HEK293 (cell line): ENCODE measurements around the gene PRKCA.

Experiments used
- CTCF ChIA-PET: fragments of 350-600 bp; formaldehyde crosslinking; extraction: SDS; loops from one replicate; lab custom pipeline; 2021; ENCODE audit warnings: antibody characterized with exemption; lab: Yijun Ruan, JAX
- POLR2A ChIA-PET: fragments of 300-600 bp; formaldehyde crosslinking; extraction: SDS; loops from one replicate; lab custom pipeline; 2020; ENCODE audit warnings: antibody characterized with exemption, inconsistent platforms; lab: Yijun Ruan, JAX
- H3K27ac ChIP-seq: fragments of 200-500 bp; sonication (Bioruptor generic); 2 replicates; pipeline ENCODE4 v1.5.1; 2014; ENCODE audit warnings: low read depth, low read length, control low read depth, inconsistent platforms; ENCODE audit errors: extremely low read depth
- H3K36me3 ChIP-seq, 2 experiments: fragments of 200-500 bp in 1 of 2; sonication (Bioruptor generic) in 1 of 2; 1 replicate in 1 of 2; 2 replicates in 1 of 2; pipeline ENCODE4 v1.5.1; 2014 to 2017; ENCODE audit warnings: inconsistent platforms in 2 of 2, low read length in 2 of 2; ENCODE audit not compliant: control insufficient read depth in 2 of 2, insufficient read depth in 1 of 2
- H3K4me1 ChIP-seq: fragments of 200-500 bp; sonication (Bioruptor generic); 2 replicates; pipeline ENCODE4 v1.5.1; 2014; ENCODE audit warnings: mild to moderate bottlenecking, low read length, inconsistent platforms; ENCODE audit not compliant: control insufficient read depth, insufficient read depth
- H3K4me3 ChIP-seq: 2 replicates; pipeline ENCODE4 v1.5.1; 2011; ENCODE audit warnings: low read depth, mild to moderate bottlenecking, control low read depth, low read length, moderate library complexity
- H3K9me3 ChIP-seq: fragments of 200-500 bp; sonication (Bioruptor generic); 2 replicates; pipeline ENCODE4 v1.5.1; 2014; ENCODE audit warnings: low read depth, low read length, inconsistent platforms; ENCODE audit not compliant: control insufficient read depth, insufficient read depth
- HOXD13 ChIP-seq: sonication (generic); formaldehyde crosslinking; IDR thresholded peaks from 2 replicates; pipeline ENCODE4 v1.8.0; 2022; ENCODE audit warnings: missing genetic modification reagents, borderline replicate concordance
- KLF8 ChIP-seq: fragments of 450-650 bp; formaldehyde crosslinking; IDR thresholded peaks from 2 replicates; pipeline ENCODE4 v1.5.1; 2016; ENCODE audit warnings: missing biosample characterization, missing genetic modification characterization
- SCRT2 ChIP-seq: fragments of 450-650 bp; formaldehyde crosslinking; IDR thresholded peaks from 2 replicates; pipeline ENCODE4 v1.5.1; 2016; ENCODE audit warnings: missing biosample characterization, missing genetic modification characterization
- ZBTB1 ChIP-seq: fragments of 450-650 bp; formaldehyde crosslinking; IDR thresholded peaks from 2 replicates; pipeline ENCODE4 v1.5.1; 2016; ENCODE audit warnings: missing biosample characterization, missing genetic modification characterization
- ZBTB17 ChIP-seq: fragments of 450-650 bp; formaldehyde crosslinking; IDR thresholded peaks from 2 replicates; pipeline ENCODE4 v1.5.1; 2016; ENCODE audit warnings: missing biosample characterization, missing genetic modification characterization
- ZBTB48 ChIP-seq: fragments of 450-650 bp; formaldehyde crosslinking; IDR thresholded peaks from 2 replicates; pipeline ENCODE4 v1.5.1; 2016; ENCODE audit warnings: missing biosample characterization, missing genetic modification characterization
- ZBTB7A ChIP-seq: fragments of 450-650 bp; formaldehyde crosslinking; IDR thresholded peaks from 2 replicates; pipeline ENCODE4 v1.5.1; 2016; ENCODE audit warnings: low read depth, missing biosample characterization, missing genetic modification characterization
- ZFHX2 ChIP-seq: fragments of 450-650 bp; formaldehyde crosslinking; conservative IDR thresholded peaks from 2 replicates; pipeline ENCODE4 v1.5.1; 2016; ENCODE audit warnings: missing biosample characterization, missing genetic modification characterization
- ZNF146 ChIP-seq: fragments of 450-650 bp; formaldehyde crosslinking; IDR thresholded peaks from 2 replicates; pipeline ENCODE4 v1.5.1; 2016; ENCODE audit warnings: missing biosample characterization, missing genetic modification characterization
- ZNF155 ChIP-seq: fragments of 450-650 bp; formaldehyde crosslinking; IDR thresholded peaks from 2 replicates; pipeline ENCODE4 v1.5.1; 2016; ENCODE audit warnings: missing biosample characterization, missing genetic modification characterization
- ZNF202 ChIP-seq: fragments of 450-650 bp; formaldehyde crosslinking; IDR thresholded peaks from 2 replicates; pipeline ENCODE4 v1.5.1; 2016; ENCODE audit warnings: missing biosample characterization, missing genetic modification characterization, borderline replicate concordance
- ZNF394 ChIP-seq: fragments of 450-650 bp; formaldehyde crosslinking; IDR thresholded peaks from 2 replicates; pipeline ENCODE4 v1.5.1; 2016; ENCODE audit warnings: missing biosample characterization, missing genetic modification characterization, mild to moderate bottlenecking, moderate library complexity, borderline replicate concordance
- ZNF48 ChIP-seq: fragments of 450-650 bp; formaldehyde crosslinking; IDR thresholded peaks from 2 replicates; pipeline ENCODE4 v1.5.1; 2016; ENCODE audit warnings: missing biosample characterization, missing genetic modification characterization
- ZNF501 ChIP-seq: fragments of 450-650 bp; formaldehyde crosslinking; IDR thresholded peaks from 2 replicates; pipeline ENCODE4 v1.5.1; 2016; ENCODE audit warnings: missing biosample characterization, missing genetic modification characterization
- ZNF555 ChIP-seq: fragments of 450-650 bp; formaldehyde crosslinking; conservative IDR thresholded peaks from 2 replicates; pipeline ENCODE4 v1.5.1; 2017; ENCODE audit warnings: missing biosample characterization, mild to moderate bottlenecking, missing genetic modification characterization, inconsistent platforms
- ZNF585B ChIP-seq: fragments of 450-650 bp; formaldehyde crosslinking; IDR thresholded peaks from 2 replicates; pipeline ENCODE4 v1.5.1; 2016; ENCODE audit warnings: missing biosample characterization, missing genetic modification characterization
- ZNF600 ChIP-seq: fragments of 450-650 bp; formaldehyde crosslinking; IDR thresholded peaks from 2 replicates; pipeline ENCODE4 v1.5.1; 2016; ENCODE audit warnings: missing biosample characterization, missing genetic modification characterization
- ZNF621 ChIP-seq: fragments of 450-650 bp; formaldehyde crosslinking; IDR thresholded peaks from 2 replicates; pipeline ENCODE4 v1.5.1; 2017; ENCODE audit warnings: missing biosample characterization, missing genetic modification characterization
- ZNF623 ChIP-seq: fragments of 450-650 bp; formaldehyde crosslinking; IDR thresholded peaks from 2 replicates; pipeline ENCODE4 v1.5.1; 2016; ENCODE audit warnings: missing biosample characterization, missing genetic modification characterization
- ZNF707 ChIP-seq: fragments of 450-650 bp; formaldehyde crosslinking; IDR thresholded peaks from 2 replicates; pipeline ENCODE4 v1.5.1; 2016; ENCODE audit warnings: missing biosample characterization, missing genetic modification characterization
- ZNF792 ChIP-seq: fragments of 450-650 bp; formaldehyde crosslinking; IDR thresholded peaks from 2 replicates; pipeline ENCODE4 v1.5.1; 2016; ENCODE audit warnings: missing biosample characterization, missing genetic modification characterization
- TF ChIP-seq, protein P1 (sequence below): fragments of 450-650 bp; formaldehyde crosslinking; IDR thresholded peaks from 2 replicates; pipeline ENCODE4 v1.5.1; 2016; ENCODE audit warnings: missing biosample characterization, missing genetic modification characterization
- TF ChIP-seq, protein P2 (sequence below): fragments of 450-650 bp; formaldehyde crosslinking; IDR thresholded peaks from 2 replicates; pipeline ENCODE4 v1.5.1; 2016; ENCODE audit warnings: missing biosample characterization, missing genetic modification characterization, borderline replicate concordance

PRKCA gene

DNA sequence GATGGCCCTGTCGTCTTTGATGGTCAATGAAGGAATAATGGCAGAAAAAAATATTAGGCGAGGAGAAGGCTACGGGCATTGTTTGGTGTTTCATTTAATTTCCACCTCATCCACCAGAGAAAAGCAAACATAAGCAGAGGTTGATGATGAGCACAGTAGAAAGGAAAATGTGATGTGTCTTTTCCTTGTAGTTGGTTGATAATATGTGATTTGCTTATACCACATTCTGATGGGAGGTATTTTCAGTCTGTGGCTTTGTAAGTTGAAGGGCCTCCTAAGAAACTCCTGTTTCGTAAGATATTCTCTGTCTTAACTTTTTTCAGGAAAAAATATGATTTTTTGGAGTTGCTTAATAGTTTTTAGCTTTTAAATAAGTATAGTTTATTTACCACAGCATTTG is 215.7 kb downstream of the PRKCA start (continued):
- TF ChIP-seq ZNF146 (tag by site-specific recombination) (no peak), ZNF501 (tag by site-specific recombination) (no peak), ZNF707 (no peak), ZNF155 (tag by site-specific recombination) (no peak), ZBTB7A (tag by site-specific recombination) (no peak), ZNF600 (tag by site-specific recombination) (no peak), ZNF792 (tag by site-specific recombination) (no peak)

DNA sequence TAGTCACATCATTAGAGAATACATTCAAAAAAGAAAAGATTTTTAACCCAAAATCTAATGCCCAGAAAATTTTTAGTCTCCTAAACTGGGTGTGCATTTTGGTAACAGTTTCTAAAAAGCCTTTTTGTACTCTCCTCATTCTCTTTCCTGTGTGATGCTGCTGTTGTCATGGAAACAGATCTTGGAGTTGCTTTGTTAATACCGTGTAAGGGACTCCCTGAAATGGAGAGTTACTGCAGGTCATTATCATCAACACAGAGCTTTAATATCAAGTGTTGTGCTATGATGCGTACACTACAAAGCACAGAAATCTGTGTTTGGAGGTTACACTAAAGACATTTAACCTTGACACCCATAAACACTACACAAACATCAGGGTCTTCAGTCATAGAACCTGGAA is 216.3 kb downstream of the PRKCA start:
- H3K27ac ChIP-seq, result no peak overlapping the region
- ChIA-PET POLR2A (interaction anchor here (1.7 kb wide), 1 partner anchor 10 kb away, joined by 3 read pairs; no protein-coding TSS in a partner anchor), CTCF (no interaction called here)
- H3K4me3 ChIP-seq, result no peak overlapping the region
- H3K36me3 ChIP-seq, result no peaks in the 10 kb centered on the region
- no peak for TF ChIP-seq HOXD13 (CRISPR knock-in tag)
- no peak for TF ChIP-seq ZNF48 (tag by site-specific recombination)
- TF ChIP-seq, protein P1, sequence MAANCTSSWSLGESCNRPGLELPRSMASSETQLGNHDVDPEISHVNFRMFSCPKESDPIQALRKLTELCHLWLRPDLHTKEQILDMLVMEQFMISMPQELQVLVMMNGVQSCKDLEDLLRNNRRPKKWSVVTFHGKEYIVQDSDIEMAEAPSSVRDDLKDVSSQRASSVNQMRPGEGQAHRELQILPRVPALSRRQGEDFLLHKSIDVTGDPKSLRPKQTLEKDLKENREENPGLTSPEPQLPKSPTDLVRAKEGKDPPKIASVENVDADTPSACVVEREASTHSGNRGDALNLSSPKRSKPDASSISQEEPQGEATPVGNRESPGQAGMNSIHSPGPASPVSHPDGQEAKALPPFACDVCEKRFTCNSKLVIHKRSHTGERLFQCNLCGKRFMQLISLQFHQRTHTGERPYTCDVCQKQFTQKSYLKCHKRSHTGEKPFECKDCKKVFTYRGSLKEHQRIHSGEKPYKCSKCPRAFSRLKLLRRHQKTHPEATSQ (tag by site-specific recombination), result no peak
- TF ChIP-seq SCRT2 (tag by site-specific recombination), result no peak
- no peak for TF ChIP-seq KLF8 (tag by site-specific recombination)
- TF ChIP-seq ZNF202 (tag by site-specific recombination), result no peak
- TF ChIP-seq ZNF555 (tag by site-specific recombination), result no peak
- no peak for TF ChIP-seq ZFHX2
- no peak for TF ChIP-seq ZBTB48 (tag by site-specific recombination)
- TF ChIP-seq ZNF623 (tag by site-specific recombination), result no peak
- no peak for TF ChIP-seq ZBTB1 (tag by site-specific recombination)
- no peaks in the 10 kb centered on the region for H3K9me3 ChIP-seq
- H3K4me1 ChIP-seq, result peaks cover 7% of the 10 kb centered on the region

DNA sequence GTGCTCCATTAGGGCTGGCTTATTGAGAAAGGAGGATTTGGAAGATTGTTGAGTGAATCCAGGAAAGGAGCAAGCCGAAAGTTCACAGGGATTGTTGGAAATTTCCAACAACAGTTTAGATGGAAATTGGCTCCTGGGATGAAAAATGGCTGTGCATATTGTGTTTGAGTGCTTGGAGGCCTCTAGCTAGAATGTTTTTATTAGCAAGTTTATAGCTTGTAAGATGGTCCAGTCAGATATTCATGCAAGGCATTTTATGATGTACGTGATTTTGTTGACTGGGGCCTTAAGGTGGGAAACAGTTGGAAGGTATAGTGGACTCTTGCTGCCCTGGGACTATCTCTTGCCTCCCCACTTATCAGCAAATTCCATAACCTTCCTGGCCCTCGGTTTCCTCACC is 216.7 kb downstream of the PRKCA start:
- POLR2A ChIA-PET, result interaction anchor here (1.7 kb wide), 1 partner anchor 10 kb away, joined by 3 read pairs; no protein-coding TSS in a partner anchor
- TF ChIP-seq ZNF394 (tag by site-specific recombination) (no peak), ZBTB17 (tag by site-specific recombination) (peak; percentile 39; the same call in 1 of the 2 replicates), ZNF585B (tag by site-specific recombination) (peak; percentile 47; the same call in 1 of the 2 replicates), ZNF792 (tag by site-specific recombination) (no peak), ZNF621 (tag by site-specific recombination) (no peak)
- TF ChIP-seq, protein P2, sequence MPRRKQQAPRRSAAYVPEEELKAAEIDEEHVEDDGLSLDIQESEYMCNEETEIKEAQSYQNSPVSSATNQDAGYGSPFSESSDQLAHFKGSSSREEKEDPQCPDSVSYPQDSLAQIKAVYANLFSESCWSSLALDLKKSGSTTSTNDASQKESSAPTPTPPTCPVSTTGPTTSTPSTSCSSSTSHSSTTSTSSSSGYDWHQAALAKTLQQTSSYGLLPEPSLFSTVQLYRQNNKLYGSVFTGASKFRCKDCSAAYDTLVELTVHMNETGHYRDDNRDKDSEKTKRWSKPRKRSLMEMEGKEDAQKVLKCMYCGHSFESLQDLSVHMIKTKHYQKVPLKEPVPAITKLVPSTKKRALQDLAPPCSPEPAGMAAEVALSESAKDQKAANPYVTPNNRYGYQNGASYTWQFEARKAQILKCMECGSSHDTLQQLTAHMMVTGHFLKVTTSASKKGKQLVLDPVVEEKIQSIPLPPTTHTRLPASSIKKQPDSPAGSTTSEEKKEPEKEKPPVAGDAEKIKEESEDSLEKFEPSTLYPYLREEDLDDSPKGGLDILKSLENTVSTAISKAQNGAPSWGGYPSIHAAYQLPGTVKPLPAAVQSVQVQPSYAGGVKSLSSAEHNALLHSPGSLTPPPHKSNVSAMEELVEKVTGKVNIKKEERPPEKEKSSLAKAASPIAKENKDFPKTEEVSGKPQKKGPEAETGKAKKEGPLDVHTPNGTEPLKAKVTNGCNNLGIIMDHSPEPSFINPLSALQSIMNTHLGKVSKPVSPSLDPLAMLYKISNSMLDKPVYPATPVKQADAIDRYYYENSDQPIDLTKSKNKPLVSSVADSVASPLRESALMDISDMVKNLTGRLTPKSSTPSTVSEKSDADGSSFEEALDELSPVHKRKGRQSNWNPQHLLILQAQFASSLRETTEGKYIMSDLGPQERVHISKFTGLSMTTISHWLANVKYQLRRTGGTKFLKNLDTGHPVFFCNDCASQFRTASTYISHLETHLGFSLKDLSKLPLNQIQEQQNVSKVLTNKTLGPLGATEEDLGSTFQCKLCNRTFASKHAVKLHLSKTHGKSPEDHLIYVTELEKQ, result no peak
- H3K27ac ChIP-seq, result no peak overlapping the region
- CTCF ChIA-PET, result interaction anchor here (0.6 kb wide), 1 partner anchor 26 kb away, joined by 3 read pairs; no protein-coding TSS in a partner anchor
- H3K4me3 ChIP-seq, result no peak overlapping the region
- no peaks in the 10 kb centered on the region for H3K36me3 ChIP-seq
- peaks cover 7% of the 10 kb centered on the region for H3K4me1 ChIP-seq
- H3K9me3 ChIP-seq, result no peaks in the 10 kb centered on the region
